Measurements from ENCODE around the gene PLXNB3.
"Not testable (repeated sequence)": the region's sequence is repeated elsewhere in the genome, so short reads cannot be mapped to it uniquely, and the experiment has no call there.

Gene PLXNB3

GRCh38 chrX:153742111-153742510, 21.9 kb upstream of the PLXNB3 start:
- H3K27ac Mint-ChIP-seq, H3K4me3 Mint-ChIP-seq, H3K9me3 Mint-ChIP-seq, H3K36me3 Mint-ChIP-seq, H3K27me3 Mint-ChIP-seq: not testable (repeated sequence)
- H3K4me1 Mint-ChIP-seq: peaks cover 12% of the 10 kb centered on the region

GRCh38 chrX:153742796-153743467, 21.1 kb upstream of the PLXNB3 start:
- H3K4me3 Mint-ChIP-seq, H3K9me3 Mint-ChIP-seq, H3K36me3 Mint-ChIP-seq, H3K27me3 Mint-ChIP-seq, H3K27ac Mint-ChIP-seq: not testable (repeated sequence)
- peaks cover 12% of the 10 kb centered on the region for H3K4me1 Mint-ChIP-seq

- not testable (repeated sequence) for H3K27me3 Mint-ChIP-seq, H3K36me3 Mint-ChIP-seq, H3K9me3 Mint-ChIP-seq, H3K4me3 Mint-ChIP-seq, H3K27ac Mint-ChIP-seq
- peaks cover 12% of the 10 kb centered on the region for H3K4me1 Mint-ChIP-seq
These were observed 20.4 kb upstream of the PLXNB3 start for GRCh38 chrX:153743468-153744209.

- H3K36me3 Mint-ChIP-seq: no peaks in the 10 kb centered on the region
- H3K4me1 Mint-ChIP-seq: peaks cover 12% of the 10 kb centered on the region
- peaks cover 1% of the 10 kb centered on the region for H3K27me3 Mint-ChIP-seq
- no peak overlapping the region for H3K27ac Mint-ChIP-seq
- H3K9me3 Mint-ChIP-seq: no peaks in the 10 kb centered on the region
- no peak overlapping the region for H3K4me3 Mint-ChIP-seq
These were observed 19.6 kb upstream of the PLXNB3 start for GRCh38 chrX:153744210-153745066.

GRCh38 chrX:153745067-153745433, 19.0 kb upstream of the PLXNB3 start:
- not testable (repeated sequence) for H3K27ac Mint-ChIP-seq, H3K4me3 Mint-ChIP-seq, H3K36me3 Mint-ChIP-seq, H3K9me3 Mint-ChIP-seq, H3K27me3 Mint-ChIP-seq
- H3K4me1 Mint-ChIP-seq: peaks cover 11% of the 10 kb centered on the region

- H3K27ac Mint-ChIP-seq: no peak overlapping the region
- no peaks in the 10 kb centered on the region for H3K4me1 Mint-ChIP-seq
- no peak overlapping the region for H3K4me3 Mint-ChIP-seq
- peaks cover 1% of the 10 kb centered on the region for H3K27me3 Mint-ChIP-seq
- no peaks in the 10 kb centered on the region for H3K9me3 Mint-ChIP-seq
- no peaks in the 10 kb centered on the region for H3K36me3 Mint-ChIP-seq
These were observed 17.7 kb upstream of the PLXNB3 start for GRCh38 chrX:153746359-153746758.

- not testable (repeated sequence) for H3K36me3 Mint-ChIP-seq, H3K4me3 Mint-ChIP-seq, H3K27ac Mint-ChIP-seq, H3K4me1 Mint-ChIP-seq, H3K27me3 Mint-ChIP-seq, H3K9me3 Mint-ChIP-seq
These were observed 17.1 kb upstream of the PLXNB3 start for GRCh38 chrX:153746991-153747390.

GRCh38 chrX:153749017-153749416, 15.0 kb upstream of the PLXNB3 start:
- H3K27me3 Mint-ChIP-seq: not testable (repeated sequence)

GRCh38 chrX:153750127-153750774, 13.8 kb upstream of the PLXNB3 start:
- H3K36me3 Mint-ChIP-seq: no peaks in the 10 kb centered on the region
- H3K27me3 Mint-ChIP-seq: peaks cover 1% of the 10 kb centered on the region

More at GRCh38 chrX:153749017-153749416, 15.0 kb upstream of the PLXNB3 start:
- H3K4me3 Mint-ChIP-seq, H3K36me3 Mint-ChIP-seq, H3K9me3 Mint-ChIP-seq, H3K27ac Mint-ChIP-seq, H3K4me1 Mint-ChIP-seq: not testable (repeated sequence)

GRCh38 chrX:153755136-153755535, 8.9 kb upstream of the PLXNB3 start:
- H3K4me1 Mint-ChIP-seq: no peaks in the 10 kb centered on the region
- H3K9me3 Mint-ChIP-seq: no peaks in the 10 kb centered on the region
- no peak overlapping the region for H3K4me3 Mint-ChIP-seq
- H3K27me3 Mint-ChIP-seq: no peaks in the 10 kb centered on the region
- no peaks in the 10 kb centered on the region for H3K36me3 Mint-ChIP-seq
- no peak overlapping the region for H3K27ac Mint-ChIP-seq

More at GRCh38 chrX:153750127-153750774, 13.8 kb upstream of the PLXNB3 start:
- H3K4me3 Mint-ChIP-seq: no peak overlapping the region
- no peak overlapping the region for H3K27ac Mint-ChIP-seq
- H3K9me3 Mint-ChIP-seq: no peaks in the 10 kb centered on the region
- H3K4me1 Mint-ChIP-seq: no peaks in the 10 kb centered on the region

- Mint-ChIP-seq H3K4me3 (no peak overlapping the region), H3K4me1 (peaks cover 10% of the 10 kb centered on the region), H3K36me3 (no peaks in the 10 kb centered on the region), H3K27me3 (no peaks in the 10 kb centered on the region), H3K9me3 (no peaks in the 10 kb centered on the region), H3K27ac (no peak overlapping the region)
These were observed 2.2 kb upstream of the PLXNB3 start for GRCh38 chrX:153761863-153762262.

- Mint-ChIP-seq H3K4me1 (peaks cover 10% of the 10 kb centered on the region), H3K27me3 (no peaks in the 10 kb centered on the region), H3K4me3 (no peak overlapping the region), H3K27ac (no peak overlapping the region), H3K36me3 (no peaks in the 10 kb centered on the region), H3K9me3 (no peaks in the 10 kb centered on the region)
These were observed 1.3 kb upstream of the PLXNB3 start for GRCh38 chrX:153762626-153763173.

GRCh38 chrX:153763298-153763932, 634 bp upstream of the PLXNB3 start:
- H3K4me1 Mint-ChIP-seq: peaks cover 13% of the 10 kb centered on the region
- no peak overlapping the region for H3K4me3 Mint-ChIP-seq
- no peaks in the 10 kb centered on the region for H3K9me3 Mint-ChIP-seq
- no peaks in the 10 kb centered on the region for H3K36me3 Mint-ChIP-seq
- no peaks in the 10 kb centered on the region for H3K27me3 Mint-ChIP-seq
- H3K27ac Mint-ChIP-seq: no peak overlapping the region

- Mint-ChIP-seq H3K27me3 (no peaks in the 10 kb centered on the region), H3K4me3 (no peak overlapping the region), H3K36me3 (no peaks in the 10 kb centered on the region), H3K4me1 (peaks cover 13% of the 10 kb centered on the region), H3K9me3 (no peaks in the 10 kb centered on the region), H3K27ac (no peak overlapping the region)
These were observed 713 bp downstream of the PLXNB3 start for GRCh38 chrX:153764786-153765137.
